GM12874 (cell line): Measurements from ENCODE around the gene RPS14.

ENCODE experiments used
- TF ChIP-seq, protein P1 (sequence below): IDR thresholded peaks from 2 replicates; pipeline ENCODE4 v1.5.1; 2011; ENCODE audit warnings: low read depth, mild to moderate bottlenecking, control low read depth, low read length, moderate library complexity; ENCODE audit not compliant: insufficient read depth

Gene RPS14

DNA sequence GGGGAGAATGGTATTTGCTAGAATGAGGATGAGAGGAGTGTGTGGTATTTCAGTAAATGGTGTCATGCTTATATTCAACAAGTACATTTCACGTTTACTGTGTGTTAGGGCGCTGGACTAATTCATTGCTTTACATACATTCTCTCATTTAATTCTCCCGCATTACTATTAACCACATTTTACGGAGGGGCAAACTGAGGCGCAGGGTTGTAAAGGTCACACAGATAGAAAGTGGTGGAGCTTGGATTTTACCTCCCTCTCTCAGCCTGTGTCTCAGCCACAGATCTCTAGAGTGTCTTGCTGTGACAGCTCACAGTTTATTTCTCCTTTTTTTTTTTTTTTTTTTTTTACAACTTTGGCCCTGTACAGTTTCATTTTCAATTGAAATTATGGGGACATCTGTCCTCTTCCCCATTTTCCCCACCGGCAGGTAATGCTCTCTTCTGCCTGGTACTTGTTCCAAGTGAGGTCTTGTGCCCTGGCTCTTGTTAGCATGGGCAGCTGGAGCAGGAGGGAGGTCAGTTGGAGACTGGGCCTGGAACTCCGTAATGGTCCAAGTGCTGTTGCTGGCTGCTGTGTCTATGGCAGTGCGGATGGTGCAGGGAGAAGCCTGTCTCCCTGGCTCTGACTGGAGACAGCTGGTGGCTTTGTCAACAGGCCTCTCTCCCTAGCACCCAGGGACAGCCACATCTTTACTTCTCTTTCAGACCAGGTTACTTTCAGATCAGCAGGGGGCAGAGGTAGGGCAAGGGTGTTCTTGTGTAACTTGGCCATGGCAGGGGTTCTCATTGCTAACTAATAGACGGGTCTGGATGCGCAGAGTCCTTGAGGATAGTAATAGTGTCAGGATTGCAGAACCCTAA is 37.9 kb upstream of the RPS14 start:
- TF ChIP-seq, protein P1, sequence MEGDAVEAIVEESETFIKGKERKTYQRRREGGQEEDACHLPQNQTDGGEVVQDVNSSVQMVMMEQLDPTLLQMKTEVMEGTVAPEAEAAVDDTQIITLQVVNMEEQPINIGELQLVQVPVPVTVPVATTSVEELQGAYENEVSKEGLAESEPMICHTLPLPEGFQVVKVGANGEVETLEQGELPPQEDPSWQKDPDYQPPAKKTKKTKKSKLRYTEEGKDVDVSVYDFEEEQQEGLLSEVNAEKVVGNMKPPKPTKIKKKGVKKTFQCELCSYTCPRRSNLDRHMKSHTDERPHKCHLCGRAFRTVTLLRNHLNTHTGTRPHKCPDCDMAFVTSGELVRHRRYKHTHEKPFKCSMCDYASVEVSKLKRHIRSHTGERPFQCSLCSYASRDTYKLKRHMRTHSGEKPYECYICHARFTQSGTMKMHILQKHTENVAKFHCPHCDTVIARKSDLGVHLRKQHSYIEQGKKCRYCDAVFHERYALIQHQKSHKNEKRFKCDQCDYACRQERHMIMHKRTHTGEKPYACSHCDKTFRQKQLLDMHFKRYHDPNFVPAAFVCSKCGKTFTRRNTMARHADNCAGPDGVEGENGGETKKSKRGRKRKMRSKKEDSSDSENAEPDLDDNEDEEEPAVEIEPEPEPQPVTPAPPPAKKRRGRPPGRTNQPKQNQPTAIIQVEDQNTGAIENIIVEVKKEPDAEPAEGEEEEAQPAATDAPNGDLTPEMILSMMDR: peak; percentile 34; the same call in 1 of the 2 replicates

DNA sequence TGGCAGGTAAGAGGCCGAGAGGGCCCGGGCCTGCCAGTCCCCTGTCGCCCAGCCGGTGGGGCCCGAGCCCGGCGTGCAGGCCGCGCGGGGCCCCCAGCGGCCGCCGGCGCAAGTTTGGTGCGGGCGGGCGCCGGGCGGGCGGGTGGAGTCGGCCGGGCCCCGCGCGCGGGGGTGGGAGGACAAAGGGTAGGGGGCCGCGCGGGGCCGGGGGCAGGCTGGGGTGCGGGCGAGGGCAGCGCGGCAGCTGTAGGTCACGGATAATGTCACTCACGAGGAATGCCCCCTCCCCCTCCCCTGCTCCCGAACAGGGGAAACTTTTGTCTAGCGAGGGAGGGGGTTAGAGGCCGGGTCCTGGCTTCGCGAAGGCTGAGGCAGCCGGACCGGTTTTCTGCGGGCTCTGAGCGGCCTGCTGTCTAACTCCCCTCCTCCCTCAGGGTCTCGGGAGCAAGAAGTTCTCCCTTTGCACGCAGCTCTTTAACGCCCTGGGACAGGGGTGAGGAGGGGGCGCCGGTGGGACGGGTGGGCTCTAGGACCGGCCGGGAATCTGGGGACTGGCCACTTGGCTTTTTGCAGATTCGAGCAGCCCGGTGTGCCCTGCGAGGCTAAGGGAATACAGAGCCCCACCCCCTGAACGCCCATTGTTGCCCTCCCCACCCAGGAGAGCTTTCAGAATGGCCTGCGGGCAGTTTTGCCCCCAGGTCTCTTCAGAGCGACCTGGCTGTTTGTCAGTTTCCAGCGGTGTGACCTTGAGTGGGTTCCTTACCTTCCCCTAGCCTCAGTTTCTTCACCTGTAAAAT is 37.1 kb upstream of the RPS14 start:
- TF ChIP-seq, protein P1: 0 out of 2 replicates have a peak, but pooled peaks have one; percentile 2

DNA sequence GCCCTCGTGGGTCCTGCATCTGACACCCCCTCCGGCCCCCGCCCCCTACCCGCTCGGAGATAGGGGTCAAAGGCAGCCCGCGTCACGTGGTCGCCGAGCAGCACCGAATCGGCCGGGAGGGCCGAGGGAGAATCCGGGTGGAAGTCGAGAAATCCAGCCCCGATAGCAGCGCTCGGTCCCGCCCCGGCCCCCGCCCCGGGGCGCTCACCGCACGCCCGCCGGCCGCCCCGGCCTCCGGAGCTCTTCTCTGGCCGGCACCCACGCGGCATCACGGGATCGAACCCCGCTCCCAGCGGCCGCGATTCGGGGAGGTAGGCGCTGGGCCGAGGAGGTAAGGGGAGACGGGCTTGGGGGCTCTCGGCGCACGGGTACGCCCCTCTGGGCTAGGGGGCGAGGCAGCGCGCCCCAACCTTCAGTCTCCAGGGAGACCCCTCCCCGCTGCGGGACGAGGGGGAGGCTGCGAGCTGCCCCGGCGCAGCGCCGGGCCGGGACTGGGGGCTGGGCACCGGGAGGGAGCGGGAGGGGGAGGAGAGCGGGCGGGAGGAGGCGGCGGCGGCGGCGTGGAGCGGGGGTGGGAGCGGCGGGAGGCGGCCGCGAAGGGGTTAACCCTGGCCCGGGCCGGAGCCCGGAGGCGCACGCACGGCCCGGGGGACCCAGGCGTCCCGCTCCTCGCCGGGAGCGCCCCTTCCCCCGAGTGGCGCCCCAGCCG is 36.3 kb upstream of the RPS14 start:
- TF ChIP-seq, protein P1: no peak

DNA sequence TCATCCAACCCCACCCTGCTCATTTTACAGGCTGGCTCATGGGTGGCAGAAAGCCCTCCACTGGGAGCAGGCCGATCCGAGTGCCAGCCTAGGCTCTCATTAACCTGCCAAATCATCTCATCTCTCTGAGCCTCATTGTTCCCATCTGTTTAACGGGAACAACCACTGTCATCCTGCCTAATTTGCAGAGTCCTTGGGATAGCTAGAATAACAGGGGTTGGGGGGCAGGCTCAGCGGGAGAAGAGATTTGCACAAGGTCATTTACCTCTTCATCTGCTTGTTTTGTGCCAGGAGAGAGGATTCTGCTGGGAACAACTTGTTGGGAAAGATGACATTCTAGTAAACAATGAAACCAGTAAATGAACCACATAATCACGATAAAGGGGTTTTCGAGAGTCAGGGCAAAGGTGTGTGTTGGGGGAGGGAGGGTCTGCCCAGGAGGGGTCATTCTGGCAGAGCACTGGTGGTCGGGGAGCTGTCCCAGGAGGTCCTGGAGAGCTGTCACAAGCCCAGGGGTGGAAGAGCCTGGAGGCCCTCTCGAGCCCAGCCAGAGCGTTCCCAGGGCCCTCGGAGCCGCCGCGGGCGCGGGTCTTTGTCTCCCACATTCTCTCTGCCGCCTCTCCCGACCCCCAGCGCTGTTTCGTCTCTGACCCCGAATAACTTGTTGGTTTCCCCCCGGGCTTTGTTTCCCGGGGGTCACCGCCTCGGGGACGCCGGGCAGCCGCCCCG is 35.6 kb upstream of the RPS14 start:
- TF ChIP-seq, protein P1: no peak

DNA sequence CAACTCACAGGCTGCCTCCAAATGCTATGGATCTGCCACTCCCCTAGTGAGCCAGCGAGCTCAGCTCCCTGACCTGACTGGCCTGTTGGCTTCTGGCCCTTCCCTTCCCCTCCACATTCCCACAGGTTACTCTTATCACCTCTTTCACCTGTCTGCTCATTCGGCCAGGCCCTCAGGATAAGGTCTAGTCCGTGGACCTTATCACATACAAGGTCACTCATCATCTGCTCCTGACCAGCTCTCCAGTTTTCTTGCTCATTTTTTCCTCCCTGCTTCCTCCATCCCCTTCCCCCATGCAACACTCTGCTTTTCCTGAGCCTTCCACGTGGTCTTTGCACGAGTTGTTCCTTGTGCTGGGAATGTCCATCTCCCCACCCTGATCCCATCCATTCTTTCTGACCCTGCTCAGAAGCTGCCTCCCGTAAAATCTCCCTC is 32.5 kb upstream of the RPS14 start:
- TF ChIP-seq, protein P1: no peak

DNA sequence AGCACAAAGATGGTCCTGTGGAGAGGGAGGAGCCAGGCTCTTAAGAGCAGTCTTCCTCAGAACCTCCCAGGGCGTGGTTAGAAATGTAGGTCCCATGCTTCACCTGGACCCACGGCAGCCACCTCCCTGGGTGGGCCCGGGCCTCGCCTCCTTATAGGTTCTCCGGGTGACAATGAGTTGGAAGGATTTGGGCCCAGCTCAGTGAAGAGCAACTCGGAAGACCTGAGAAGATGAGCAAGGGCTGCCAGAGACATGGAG is 32.1 kb upstream of the RPS14 start:
- TF ChIP-seq, protein P1: no peak
